ENCODE data around the gene ARHGAP24. TPM values are rescaled to one million over a fixed set of nuclear protein-coding genes. Genes with fewer than 3 reads are reported as not detected.
"Not testable (repeated sequence)": the region's sequence is repeated elsewhere in the genome, so short reads cannot be mapped to it uniquely, and the experiment has no call there.

The ARHGAP24 gene
- total RNA-seq, 3 donors from 2014 or later, result 20.6 to 60.2 (median 37.2) TPM

GRCh38 chr4:85515701-85516100 is 40.8 kb downstream of the ARHGAP24 start:
- Histone ChIP-seq H3K27me3 (no peaks in the 10 kb centered on the region), H3K9me3 (no peaks in the 10 kb centered on the region), H3K4me3 (no peak overlapping the region), H3K4me1 (no peaks in the 10 kb centered on the region), H3K36me3 (no peaks in the 10 kb centered on the region), H3K27ac (no peak overlapping the region)
- DNase-seq (ENCODE audit: low spot score in 2 of 2), result no peak
- intact Hi-C loops (cut with DNase I; ENCODE audit: low total_unique reads), result loop anchor here (2.0 kb wide), 1 partner anchor 53 kb away; no protein-coding TSS in a partner anchor
- TF ChIP-seq POLR2A (IDR thresholded peaks at IDR 0.05) (no peak), POLR2AphosphoS5 (IDR thresholded peaks at IDR 0.05) (no peak), CTCF (IDR thresholded peaks at IDR 0.05) (no peak)

GRCh38 chr4:85518526-85518925 is 43.6 kb downstream of the ARHGAP24 start:
- H3K9me3 ChIP-seq; H3K36me3 ChIP-seq; intact Hi-C loops (cut with DNase I; ENCODE audit: low total_unique reads): not testable (repeated sequence)

GRCh38 chr4:85520765-85521749 is 46.1 kb downstream of the ARHGAP24 start:
- H3K9me3 ChIP-seq, result no peaks in the 10 kb centered on the region
- H3K27ac ChIP-seq, result no peak overlapping the region
- no peaks in the 10 kb centered on the region for H3K36me3 ChIP-seq
- TF ChIP-seq POLR2A (IDR thresholded peaks at IDR 0.05), result no peak
- TF ChIP-seq POLR2AphosphoS5 (IDR thresholded peaks at IDR 0.05), result no peak
- no peak for TF ChIP-seq CTCF (IDR thresholded peaks at IDR 0.05)
- no peaks in the 10 kb centered on the region for H3K4me1 ChIP-seq
- intact Hi-C loops (cut with DNase I; ENCODE audit: low total_unique reads), result no loop called here
- H3K4me3 ChIP-seq, result no peak overlapping the region
- no peaks in the 10 kb centered on the region for H3K27me3 ChIP-seq
- no peak for DNase-seq (ENCODE audit: low spot score in 2 of 2)

More at GRCh38 chr4:85518526-85518925, 43.6 kb downstream of the ARHGAP24 start:
- not testable (repeated sequence) for H3K4me1 ChIP-seq; H3K27ac ChIP-seq; H3K27me3 ChIP-seq; H3K4me3 ChIP-seq; DNase-seq (ENCODE audit: low spot score in 2 of 2)

- H3K36me3 ChIP-seq, result no peaks in the 10 kb centered on the region
- H3K27ac ChIP-seq, result no peak overlapping the region
- TF ChIP-seq POLR2AphosphoS5 (IDR thresholded peaks at IDR 0.05) (no peak), CTCF (IDR thresholded peaks at IDR 0.05) (no peak), POLR2A (IDR thresholded peaks at IDR 0.05) (no peak)
- H3K4me3 ChIP-seq, result no peak overlapping the region
- intact Hi-C loops (cut with DNase I; ENCODE audit: low total_unique reads), result no loop called here
- no peaks in the 10 kb centered on the region for H3K27me3 ChIP-seq
- no peaks in the 10 kb centered on the region for H3K4me1 ChIP-seq
- DNase-seq (ENCODE audit: low spot score in 2 of 2), result no peak
- H3K9me3 ChIP-seq, result no peaks in the 10 kb centered on the region
These were observed 47.3 kb downstream of the ARHGAP24 start for GRCh38 chr4:85522277-85522676.

- TF ChIP-seq CTCF (IDR thresholded peaks at IDR 0.05), result no peak
- no peak for TF ChIP-seq POLR2A (IDR thresholded peaks at IDR 0.05)
- TF ChIP-seq POLR2AphosphoS5 (IDR thresholded peaks at IDR 0.05), result no peak
- H3K36me3 ChIP-seq, result no peaks in the 10 kb centered on the region
- no peaks in the 10 kb centered on the region for H3K9me3 ChIP-seq
- no peak overlapping the region for H3K4me3 ChIP-seq
- no peak for DNase-seq (ENCODE audit: low spot score in 2 of 2)
- no peaks in the 10 kb centered on the region for H3K27me3 ChIP-seq
- intact Hi-C loops (cut with DNase I; ENCODE audit: low total_unique reads), result no loop called here
- H3K27ac ChIP-seq, result no peak overlapping the region
- H3K4me1 ChIP-seq, result no peaks in the 10 kb centered on the region
These were observed 47.9 kb downstream of the ARHGAP24 start for GRCh38 chr4:85522836-85523235.

All from breast epithelium (tissue), 4 donors.